ENCODE data around the gene LAMC1.
"Not testable (repeated sequence)": the region's sequence is repeated elsewhere in the genome, so short reads cannot be mapped to it uniquely, and the experiment has no call there.

The LAMC1 gene

GRCh38 chr1:183110326-183110880, 87.2 kb downstream of the LAMC1 start:
- no peak for DNase-seq

- no peak for DNase-seq
Measured at GRCh38 chr1:183114441-183114840, 91.2 kb downstream of the LAMC1 start.

- DNase-seq: no peak
Measured at GRCh38 chr1:183116416-183116815, 93.2 kb downstream of the LAMC1 start.

- no peak for DNase-seq
Measured at GRCh38 chr1:183121609-183122008, 98.4 kb downstream of the LAMC1 start.

- no peak for DNase-seq
Measured at GRCh38 chr1:183124259-183124658, 101.0 kb downstream of the LAMC1 start.

GRCh38 chr1:183125279-183125999, 102.2 kb downstream of the LAMC1 start:
- no peak for DNase-seq

GRCh38 chr1:183126000-183126366, 102.8 kb downstream of the LAMC1 start:
- no peak for DNase-seq

GRCh38 chr1:183126528-183126927, 103.3 kb downstream of the LAMC1 start:
- no peak for DNase-seq

GRCh38 chr1:183129921-183130690, 106.9 kb downstream of the LAMC1 start:
- no peak for DNase-seq

- no peak for DNase-seq
Measured at GRCh38 chr1:183131166-183131565, 107.9 kb downstream of the LAMC1 start.

- DNase-seq: no peak
Measured at GRCh38 chr1:183135336-183135735, 112.1 kb downstream of the LAMC1 start.

GRCh38 chr1:183137782-183138181, 114.6 kb downstream of the LAMC1 start:
- no peak for DNase-seq

- no peak for DNase-seq
Measured at GRCh38 chr1:183138301-183138700, 115.1 kb downstream of the LAMC1 start.

- no peak for DNase-seq
Measured at GRCh38 chr1:183139281-183139942, 116.2 kb downstream of the LAMC1 start.

GRCh38 chr1:183140633-183141032, 117.4 kb downstream of the LAMC1 start:
- DNase-seq: no peak

GRCh38 chr1:183142171-183142570, 119.0 kb downstream of the LAMC1 start:
- DNase-seq: no peak

GRCh38 chr1:183143576-183144315, 120.5 kb downstream of the LAMC1 start:
- DNase-seq: no peak

- DNase-seq: no peak
Measured at GRCh38 chr1:183144752-183145151, 121.5 kb downstream of the LAMC1 start.

- DNase-seq: no peak
Measured at GRCh38 chr1:183147735-183148134, 124.5 kb downstream of the LAMC1 start.

GRCh38 chr1:183148599-183148998, 125.4 kb downstream of the LAMC1 start:
- DNase-seq: no peak

- no peak for DNase-seq
Measured at GRCh38 chr1:183149273-183149672, 126.1 kb downstream of the LAMC1 start.

GRCh38 chr1:183150032-183150431, 126.8 kb downstream of the LAMC1 start:
- not testable (repeated sequence) for DNase-seq

GRCh38 chr1:183150445-183150844, 127.2 kb downstream of the LAMC1 start:
- no peak for DNase-seq
